ENCODE measurements around the gene MBLAC2. TPM values are rescaled to one million over a fixed set of nuclear protein-coding genes. Genes with fewer than 3 reads are reported as not detected.

The MBLAC2 gene
- polyA plus RNA-seq, 12 donors = 5.1 to 9.2 (median 6.3) TPM; not detected in 1

- no peak for DNase-seq
These were observed 956 bp downstream of the MBLAC2 start for GRCh38 chr5:90473396-90474234.

GRCh38 chr5:90472783-90473395 lies 1.7 kb downstream of the MBLAC2 start:
- DNase-seq = no peak

GRCh38 chr5:90461288-90461687 lies 13.3 kb downstream of the MBLAC2 start:
- no peak for DNase-seq

- DNase-seq = no peak
These were observed 27.6 kb downstream of the MBLAC2 start for GRCh38 chr5:90446961-90447360.

- DNase-seq = no peak
These were observed 33.9 kb downstream of the MBLAC2 start for GRCh38 chr5:90440644-90441043.

GRCh38 chr5:90438100-90438499 lies 36.5 kb downstream of the MBLAC2 start:
- no peak for DNase-seq

GRCh38 chr5:90437663-90438062 lies 36.9 kb downstream of the MBLAC2 start:
- DNase-seq = no peak

- DNase-seq = peak; percentile 28
These were observed 40.4 kb downstream of the MBLAC2 start for GRCh38 chr5:90434116-90434714.

- DNase-seq = no peak
These were observed 50.3 kb downstream of the MBLAC2 start for GRCh38 chr5:90424245-90424644.

GRCh38 chr5:90421136-90421535 lies 53.4 kb downstream of the MBLAC2 start:
- DNase-seq = no peak

- DNase-seq = no peak
These were observed 56.4 kb downstream of the MBLAC2 start for GRCh38 chr5:90418214-90418613.

- no peak for DNase-seq
These were observed 64.3 kb downstream of the MBLAC2 start for GRCh38 chr5:90410178-90410762.

GRCh38 chr5:90409318-90410177 lies 65.0 kb downstream of the MBLAC2 start, which contains the start of gene CETN3:
Gene CETN3, minus strand, starts transcription at chr5:90409756. Its CDS starts 95 bp downstream, at chr5:90409661.
- peak; percentile 96 for DNase-seq

GRCh38 chr5:90408571-90409317 lies 65.8 kb downstream of the MBLAC2 start:
- DNase-seq = peak; percentile 7

Other genes with a start within 250 kb of the MBLAC2 start
- 10 to 100 TPM in 11 of 12 donors, not detected in 1; 23.6 to 59.7 (median 38.8) TPM for gene CETN3, start 65.0 kb downstream of the MBLAC2 start, polyA plus RNA-seq (ENCODE audit: insufficient read length in 12 of 12)
- gene POLR3G, start 93 bp upstream of the MBLAC2 start, polyA plus RNA-seq (ENCODE audit: insufficient read length in 12 of 12) = 1 to 10 TPM in 10 of 12 donors, not detected in 2; 1.6 to 6.3 (median 2.1) TPM
- 10 to 100 TPM in 11 of 12 donors, not detected in 1; 16.2 to 25.7 (median 21.8) TPM for gene LYSMD3, start 54.8 kb upstream of the MBLAC2 start, polyA plus RNA-seq (ENCODE audit: insufficient read length in 12 of 12)
- 1 to 10 TPM in 7 of 12 donors, under 1 TPM in 3, not detected in 2; 0.84 to 4.3 (median 1.3) TPM for gene ADGRV1, start 84.0 kb upstream of the MBLAC2 start, polyA plus RNA-seq (ENCODE audit: insufficient read length in 12 of 12)